Mucosa of rectum (tissue), 2 donors: ENCODE data around the gene PPM1N.

Experiments
- H3K27ac ChIP-seq, 2 donors: one replicate each; pipeline ENCODE4 v1.7.0; 2013; ENCODE audit warnings: inconsistent platforms in 2 of 2, low read depth in 2 of 2, low read length in 2 of 2
- H3K27me3 ChIP-seq, 2 donors: one replicate each; pipeline ENCODE4 v1.7.0; 2013; ENCODE audit warnings: low read length in 2 of 2; ENCODE audit not compliant: control insufficient read depth in 2 of 2, insufficient read depth in 2 of 2
- H3K36me3 ChIP-seq, 2 donors: one replicate each; pipeline ENCODE4 v1.7.0; 2013; ENCODE audit warnings: low read length in 2 of 2; ENCODE audit not compliant: control insufficient read depth in 2 of 2, insufficient read depth in 2 of 2
- H3K4me1 ChIP-seq, 2 donors: one replicate each; pipeline ENCODE4 v1.7.0; 2013; ENCODE audit warnings: low read length in 2 of 2, mild to moderate bottlenecking in 1 of 2; ENCODE audit not compliant: control insufficient read depth in 2 of 2, insufficient read depth in 2 of 2
- H3K4me3 ChIP-seq, 2 donors: one replicate each; pipeline ENCODE4 v1.7.0; 2013; ENCODE audit warnings: low read length in 2 of 2
- H3K9ac ChIP-seq, 2 donors: one replicate each; pipeline ENCODE4 v1.7.0; 2013; ENCODE audit warnings: low read length in 2 of 2, low read depth in 1 of 2, mild to moderate bottlenecking in 1 of 2
- H3K9me3 ChIP-seq, 2 donors: one replicate each; pipeline ENCODE4 v1.7.0; 2013; ENCODE audit warnings: low read length in 2 of 2; ENCODE audit not compliant: control insufficient read depth in 2 of 2
- donor health status: healthy.
- donor health status: Normal muscosa, but diverticular disease.

PPM1N gene

DNA sequence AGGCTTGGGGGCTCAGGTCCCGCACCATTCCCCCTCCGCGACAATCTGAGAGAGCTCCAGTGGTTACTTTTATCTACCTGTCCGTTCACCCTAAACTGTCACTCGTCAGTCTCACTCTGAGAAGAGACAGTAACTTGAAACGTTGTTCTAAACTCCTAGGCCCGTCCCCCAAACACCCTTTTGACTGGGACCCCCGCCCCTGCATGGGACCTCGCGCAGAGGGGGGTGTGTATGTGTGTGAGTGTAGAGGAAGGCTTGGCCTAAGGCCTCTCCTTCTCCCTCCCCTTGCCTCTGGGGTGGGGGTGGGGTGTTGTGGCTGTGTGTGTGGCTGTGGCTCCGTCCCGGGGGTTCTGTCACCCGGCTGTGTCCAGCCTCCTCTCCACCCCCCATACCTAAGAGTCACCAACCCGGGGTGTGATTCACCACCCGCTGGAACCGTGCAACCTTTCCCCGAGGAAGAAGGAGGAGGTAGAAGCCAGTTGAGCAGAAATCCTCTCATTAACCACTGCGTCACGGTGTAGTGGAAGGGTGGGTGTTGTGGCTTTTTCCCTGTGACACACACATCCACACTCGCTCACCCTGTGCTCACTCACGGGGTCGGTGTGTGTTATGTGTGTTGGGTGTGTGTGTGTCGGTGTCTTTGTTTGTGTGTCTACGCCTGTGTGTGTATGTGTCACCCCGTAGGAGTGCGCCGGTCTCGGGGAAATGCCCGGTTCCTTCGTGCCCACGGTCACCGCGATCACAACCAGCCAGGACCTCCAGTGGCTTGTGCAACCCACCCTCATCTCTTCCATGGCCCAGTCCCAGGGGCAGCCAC, 28.1 kb upstream of the PPM1N start:
- Histone ChIP-seq H3K4me1 (peaks cover 28 to 36% of the 10 kb centered on the region in 2 donors), H3K27ac (peak overlapping the region; percentile 95 to 99), H3K4me3 (peak overlapping the region; percentile 99), H3K27me3 (peaks cover 12 to 14% of the 10 kb centered on the region in 2 donors), H3K9ac (peak overlapping the region; percentile 84 to 99), H3K36me3 (no peaks in the 10 kb centered on the region), H3K9me3 (no peaks in the 10 kb centered on the region)

DNA sequence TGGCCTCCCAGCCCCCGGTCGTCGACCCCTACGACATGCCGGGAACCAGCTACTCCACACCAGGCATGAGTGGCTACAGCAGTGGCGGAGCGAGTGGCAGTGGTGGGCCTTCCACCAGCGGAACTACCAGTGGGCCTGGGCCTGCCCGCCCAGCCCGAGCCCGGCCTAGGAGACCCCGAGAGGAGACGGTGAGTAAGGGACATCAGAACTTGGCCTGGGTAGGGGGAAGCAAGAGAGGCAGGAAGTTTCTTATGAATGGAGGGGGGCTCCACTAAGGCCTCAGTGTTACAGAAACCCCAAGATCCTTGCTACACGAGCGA, 27.5 kb upstream of the PPM1N start:
- Histone ChIP-seq H3K9ac (no peak overlapping the region), H3K27ac (no peak overlapping the region), H3K4me1 (peaks cover 28 to 38% of the 10 kb centered on the region in 2 donors), H3K4me3 (no peak overlapping the region), H3K36me3 (no peaks in the 10 kb centered on the region), H3K27me3 (peaks cover 12 to 14% of the 10 kb centered on the region in 2 donors), H3K9me3 (no peaks in the 10 kb centered on the region)

DNA sequence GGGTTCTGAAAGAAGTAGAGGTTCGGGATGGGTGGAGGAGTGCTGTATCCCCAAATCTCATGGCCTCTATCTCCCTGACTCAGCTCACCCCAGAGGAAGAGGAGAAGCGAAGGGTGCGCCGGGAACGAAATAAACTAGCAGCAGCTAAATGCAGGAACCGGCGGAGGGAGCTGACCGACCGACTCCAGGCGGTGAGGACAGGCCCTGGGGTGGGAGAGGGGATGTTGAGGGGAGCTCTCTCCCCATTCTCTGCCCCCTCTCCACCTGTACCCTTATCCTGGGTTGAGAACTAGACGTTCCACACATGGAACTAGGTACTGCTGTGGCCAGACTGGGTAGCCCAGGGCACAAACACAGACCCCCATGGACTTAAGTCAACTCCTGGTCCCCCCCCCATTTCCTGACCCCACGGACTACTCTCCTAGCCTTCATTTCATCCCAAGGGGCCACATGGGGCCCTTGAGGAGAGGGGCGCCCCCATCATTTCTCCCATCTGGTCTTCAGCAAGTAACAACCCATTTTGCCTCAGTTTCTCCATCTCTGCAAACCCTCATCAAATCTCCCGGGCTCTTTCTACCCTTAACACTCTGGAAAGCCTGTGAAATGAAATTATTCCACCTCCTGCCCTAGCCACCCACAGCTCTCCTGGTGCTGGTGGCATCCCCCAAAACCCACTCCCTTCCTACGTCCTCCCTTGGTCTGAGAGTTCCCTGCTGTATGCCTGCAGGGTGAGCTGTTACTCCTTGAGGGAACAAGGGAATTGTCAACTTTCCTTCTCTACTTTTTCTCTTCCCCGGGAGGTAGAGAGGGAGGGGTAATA, 26.9 kb upstream of the PPM1N start:
- Histone ChIP-seq H3K36me3 (no peaks in the 10 kb centered on the region), H3K4me3 (no peak overlapping the region), H3K27me3 (peaks cover 12 to 15% of the 10 kb centered on the region in 2 donors), H3K9ac (no peak overlapping the region), H3K27ac (no peak overlapping the region), H3K9me3 (no peaks in the 10 kb centered on the region), H3K4me1 (peaks cover 28 to 38% of the 10 kb centered on the region in 2 donors)

DNA sequence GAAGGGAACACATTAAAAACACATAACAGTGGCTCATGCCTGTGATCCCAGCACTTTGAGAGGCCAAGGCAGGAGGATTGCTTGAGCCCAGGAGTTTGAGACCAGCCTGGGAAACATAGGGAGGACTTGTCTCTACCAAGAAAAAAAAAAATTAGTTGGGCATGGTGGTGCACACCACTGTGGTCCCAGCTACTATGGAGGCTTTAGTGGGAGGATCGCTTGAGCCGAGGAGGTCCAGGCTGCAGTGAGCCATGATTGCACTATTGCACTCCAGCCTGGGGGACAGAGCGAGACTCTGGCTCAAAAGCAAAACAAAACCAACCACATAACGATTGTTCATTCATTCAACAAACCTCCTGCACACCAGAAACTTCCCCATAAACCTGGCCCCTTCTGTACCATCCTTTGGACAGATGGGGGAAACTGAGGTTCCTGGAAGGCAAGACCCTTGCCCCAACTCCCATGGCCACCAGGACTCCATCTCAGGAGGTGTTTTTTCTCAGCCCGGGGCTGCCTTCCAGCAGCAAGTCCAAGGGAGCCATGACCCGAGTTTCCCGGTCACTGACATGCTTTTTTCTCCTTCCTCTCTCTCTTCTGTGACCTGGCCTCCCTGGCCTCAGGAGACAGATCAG, 26.2 kb upstream of the PPM1N start:
- Histone ChIP-seq H3K36me3 (no peaks in the 10 kb centered on the region), H3K4me1 (peaks cover 26 to 36% of the 10 kb centered on the region in 2 donors), H3K9ac (peak overlapping the region in 1 of 2 donors; percentile 3), H3K4me3 (no peak overlapping the region), H3K27ac (no peak overlapping the region), H3K9me3 (no peaks in the 10 kb centered on the region), H3K27me3 (peaks cover 12 to 16% of the 10 kb centered on the region in 2 donors)

DNA sequence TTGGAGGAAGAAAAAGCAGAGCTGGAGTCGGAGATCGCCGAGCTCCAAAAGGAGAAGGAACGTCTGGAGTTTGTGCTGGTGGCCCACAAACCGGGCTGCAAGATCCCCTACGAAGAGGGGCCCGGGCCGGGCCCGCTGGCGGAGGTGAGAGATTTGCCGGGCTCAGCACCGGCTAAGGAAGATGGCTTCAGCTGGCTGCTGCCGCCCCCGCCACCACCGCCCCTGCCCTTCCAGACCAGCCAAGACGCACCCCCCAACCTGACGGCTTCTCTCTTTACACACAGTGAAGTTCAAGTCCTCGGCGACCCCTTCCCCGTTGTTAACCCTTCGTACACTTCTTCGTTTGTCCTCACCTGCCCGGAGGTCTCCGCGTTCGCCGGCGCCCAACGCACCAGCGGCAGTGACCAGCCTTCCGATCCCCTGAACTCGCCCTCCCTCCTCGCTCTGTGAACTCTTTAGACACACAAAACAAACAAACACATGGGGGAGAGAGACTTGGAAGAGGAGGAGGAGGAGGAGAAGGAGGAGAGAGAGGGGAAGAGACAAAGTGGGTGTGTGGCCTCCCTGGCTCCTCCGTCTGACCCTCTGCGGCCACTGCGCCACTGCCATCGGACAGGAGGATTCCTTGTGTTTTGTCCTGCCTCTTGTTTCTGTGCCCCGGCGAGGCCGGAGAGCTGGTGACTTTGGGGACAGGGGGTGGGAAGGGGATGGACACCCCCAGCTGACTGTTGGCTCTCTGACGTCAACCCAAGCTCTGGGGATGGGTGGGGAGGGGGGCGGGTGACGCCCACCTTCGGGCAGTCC, 25.5 kb upstream of the PPM1N start:
- Histone ChIP-seq H3K27ac (no peak overlapping the region), H3K9ac (no peak overlapping the region), H3K36me3 (no peaks in the 10 kb centered on the region), H3K4me1 (peaks cover 23 to 33% of the 10 kb centered on the region in 2 donors), H3K4me3 (peak overlapping the region in 1 of 2 donors; percentile 13), H3K27me3 (peaks cover 12 to 16% of the 10 kb centered on the region in 2 donors), H3K9me3 (no peaks in the 10 kb centered on the region)

DNA sequence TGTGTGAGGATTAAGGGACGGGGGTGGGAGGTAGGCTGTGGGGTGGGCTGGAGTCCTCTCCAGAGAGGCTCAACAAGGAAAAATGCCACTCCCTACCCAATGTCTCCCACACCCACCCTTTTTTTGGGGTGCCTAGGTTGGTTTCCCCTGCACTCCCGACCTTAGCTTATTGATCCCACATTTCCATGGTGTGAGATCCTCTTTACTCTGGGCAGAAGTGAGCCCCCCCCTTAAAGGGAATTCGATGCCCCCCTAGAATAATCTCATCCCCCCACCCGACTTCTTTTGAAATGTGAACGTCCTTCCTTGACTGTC, 24.9 kb upstream of the PPM1N start:
- Histone ChIP-seq H3K4me1 (peaks cover 25 to 33% of the 10 kb centered on the region in 2 donors), H3K36me3 (no peaks in the 10 kb centered on the region), H3K9me3 (no peaks in the 10 kb centered on the region), H3K27me3 (peaks cover 12 to 16% of the 10 kb centered on the region in 2 donors), H3K27ac (no peak overlapping the region), H3K4me3 (no peak overlapping the region), H3K9ac (no peak overlapping the region)

DNA sequence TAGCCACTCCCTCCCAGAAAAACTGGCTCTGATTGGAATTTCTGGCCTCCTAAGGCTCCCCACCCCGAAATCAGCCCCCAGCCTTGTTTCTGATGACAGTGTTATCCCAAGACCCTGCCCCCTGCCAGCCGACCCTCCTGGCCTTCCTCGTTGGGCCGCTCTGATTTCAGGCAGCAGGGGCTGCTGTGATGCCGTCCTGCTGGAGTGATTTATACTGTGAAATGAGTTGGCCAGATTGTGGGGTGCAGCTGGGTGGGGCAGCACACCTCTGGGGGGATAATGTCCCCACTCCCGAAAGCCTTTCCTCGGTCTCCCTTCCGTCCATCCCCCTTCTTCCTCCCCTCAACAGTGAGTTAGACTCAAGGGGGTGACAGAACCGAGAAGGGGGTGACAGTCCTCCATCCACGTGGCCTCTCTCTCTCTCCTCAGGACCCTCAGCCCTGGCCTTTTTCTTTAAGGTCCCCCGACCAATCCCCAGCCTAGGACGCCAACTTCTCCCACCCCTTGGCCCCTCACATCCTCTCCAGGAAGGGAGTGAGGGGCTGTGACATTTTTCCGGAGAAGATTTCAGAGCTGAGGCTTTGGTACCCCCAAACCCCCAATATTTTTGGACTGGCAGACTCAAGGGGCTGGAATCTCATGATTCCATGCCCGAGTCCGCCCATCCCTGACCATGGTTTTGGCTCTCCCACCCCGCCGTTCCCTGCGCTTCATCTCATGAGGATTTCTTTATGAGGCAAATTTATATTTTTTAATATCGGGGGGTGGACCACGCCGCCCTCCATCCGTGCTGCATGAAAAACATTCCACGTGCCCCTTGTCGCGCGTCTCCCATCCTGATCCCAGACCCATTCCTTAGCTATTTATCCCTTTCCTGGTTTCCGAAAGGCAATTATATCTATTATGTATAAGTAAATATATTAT, 24.3 kb upstream of the PPM1N start:
- Histone ChIP-seq H3K36me3 (no peaks in the 10 kb centered on the region), H3K9ac (no peak overlapping the region), H3K9me3 (no peaks in the 10 kb centered on the region), H3K27ac (no peak overlapping the region), H3K4me3 (no peak overlapping the region), H3K27me3 (peaks cover 12 to 16% of the 10 kb centered on the region in 2 donors), H3K4me1 (peaks cover 21 to 31% of the 10 kb centered on the region in 2 donors)

DNA sequence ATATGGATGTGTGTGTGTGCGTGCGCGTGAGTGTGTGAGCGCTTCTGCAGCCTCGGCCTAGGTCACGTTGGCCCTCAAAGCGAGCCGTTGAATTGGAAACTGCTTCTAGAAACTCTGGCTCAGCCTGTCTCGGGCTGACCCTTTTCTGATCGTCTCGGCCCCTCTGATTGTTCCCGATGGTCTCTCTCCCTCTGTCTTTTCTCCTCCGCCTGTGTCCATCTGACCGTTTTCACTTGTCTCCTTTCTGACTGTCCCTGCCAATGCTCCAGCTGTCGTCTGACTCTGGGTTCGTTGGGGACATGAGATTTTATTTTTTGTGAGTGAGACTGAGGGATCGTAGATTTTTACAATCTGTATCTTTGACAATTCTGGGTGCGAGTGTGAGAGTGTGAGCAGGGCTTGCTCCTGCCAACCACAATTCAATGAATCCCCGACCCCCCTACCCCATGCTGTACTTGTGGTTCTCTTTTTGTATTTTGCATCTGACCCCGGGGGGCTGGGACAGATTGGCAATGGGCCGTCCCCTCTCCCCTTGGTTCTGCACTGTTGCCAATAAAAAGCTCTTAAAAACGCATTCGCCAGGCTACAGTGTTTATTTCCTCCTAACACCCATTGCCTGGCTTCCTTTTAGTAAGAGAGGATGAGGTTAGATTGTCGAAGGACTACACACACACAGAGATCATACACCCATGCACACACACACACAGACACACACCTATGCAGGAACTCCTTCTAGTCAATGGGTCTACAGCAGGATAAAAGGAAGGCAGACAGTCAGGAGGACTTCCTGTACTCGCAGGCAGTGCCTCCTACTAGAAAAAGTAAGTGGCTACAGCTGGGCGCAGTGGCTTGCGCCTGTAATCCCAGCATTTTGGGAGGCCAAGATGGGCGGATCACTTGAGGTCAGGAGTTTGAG, 23.4 kb upstream of the PPM1N start:
- Histone ChIP-seq H3K36me3 (no peaks in the 10 kb centered on the region), H3K9me3 (no peaks in the 10 kb centered on the region), H3K4me3 (no peak overlapping the region), H3K9ac (peak overlapping the region in 1 of 2 donors; percentile 2), H3K27ac (no peak overlapping the region), H3K27me3 (peaks cover 12 to 16% of the 10 kb centered on the region in 2 donors), H3K4me1 (peaks cover 16 to 24% of the 10 kb centered on the region in 2 donors)
